HG03196 (cell line): Measurements from ENCODE around the gene C1QTNF3.
"Not testable (repeated sequence)": the region's sequence is repeated elsewhere in the genome, so short reads cannot be mapped to it uniquely, and the experiment has no call there.

Experiments
- ATAC-seq: cut with Tn5 transposase; IDR thresholded peaks from one replicate; pipeline ENCODE4 v1.9.1; 2021; ENCODE audit not compliant: unreplicated experiment

Gene C1QTNF3, protein sequence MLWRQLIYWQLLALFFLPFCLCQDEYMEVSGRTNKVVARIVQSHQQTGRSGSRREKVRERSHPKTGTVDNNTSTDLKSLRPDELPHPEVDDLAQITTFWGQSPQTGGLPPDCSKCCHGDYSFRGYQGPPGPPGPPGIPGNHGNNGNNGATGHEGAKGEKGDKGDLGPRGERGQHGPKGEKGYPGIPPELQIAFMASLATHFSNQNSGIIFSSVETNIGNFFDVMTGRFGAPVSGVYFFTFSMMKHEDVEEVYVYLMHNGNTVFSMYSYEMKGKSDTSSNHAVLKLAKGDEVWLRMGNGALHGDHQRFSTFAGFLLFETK

GRCh38 chr5:34043099-34043876, at the start of gene C1QTNF3:
TSS of gene C1QTNF3 (minus strand) at chr5:34043213. CDS start at chr5:34043125, 88 bp downstream.
- ATAC-seq, result no peak

DNA sequence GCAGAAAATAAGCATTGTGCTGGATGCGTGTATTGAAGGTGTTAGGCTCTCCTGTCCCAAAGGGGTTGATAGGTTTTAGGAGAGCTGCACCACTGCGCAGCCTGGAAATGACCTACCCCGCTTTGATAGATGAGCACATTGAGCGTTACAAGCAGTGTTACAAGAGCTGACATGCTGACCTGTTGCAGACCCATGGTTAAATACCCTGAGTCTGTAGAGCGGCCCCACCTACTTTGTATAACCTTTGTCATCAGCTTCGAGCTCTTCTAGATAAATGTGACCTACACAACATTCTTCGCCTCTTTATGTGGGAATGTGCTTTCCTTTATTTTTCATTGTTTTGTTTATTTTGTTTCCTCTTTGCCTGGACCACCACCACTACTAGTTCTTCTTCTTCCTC, 48.0 kb upstream of the C1QTNF3 start:
- not testable (repeated sequence) for ATAC-seq

DNA sequence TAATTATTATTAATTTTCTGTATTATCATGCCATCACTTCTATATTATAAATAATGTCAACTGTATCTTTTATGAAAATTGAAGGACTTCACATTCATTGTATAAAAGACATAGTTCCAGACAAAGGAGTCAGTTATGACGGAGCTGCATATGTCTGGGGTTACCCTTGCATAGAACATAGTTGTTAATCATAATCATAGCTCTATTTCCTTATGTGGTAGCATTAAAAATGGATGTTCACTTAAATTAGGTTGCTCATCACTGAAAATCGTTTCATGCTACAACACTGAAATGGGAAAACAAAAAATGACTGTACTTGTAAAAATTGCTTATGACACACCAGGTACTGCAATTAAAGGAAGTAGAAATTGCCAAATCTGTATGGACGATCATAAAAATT, 46.8 kb upstream of the C1QTNF3 start:
- not testable (repeated sequence) for ATAC-seq

GRCh38 chr5:34087728-34088127, 44.7 kb upstream of the C1QTNF3 start:
- not testable (repeated sequence) for ATAC-seq

DNA sequence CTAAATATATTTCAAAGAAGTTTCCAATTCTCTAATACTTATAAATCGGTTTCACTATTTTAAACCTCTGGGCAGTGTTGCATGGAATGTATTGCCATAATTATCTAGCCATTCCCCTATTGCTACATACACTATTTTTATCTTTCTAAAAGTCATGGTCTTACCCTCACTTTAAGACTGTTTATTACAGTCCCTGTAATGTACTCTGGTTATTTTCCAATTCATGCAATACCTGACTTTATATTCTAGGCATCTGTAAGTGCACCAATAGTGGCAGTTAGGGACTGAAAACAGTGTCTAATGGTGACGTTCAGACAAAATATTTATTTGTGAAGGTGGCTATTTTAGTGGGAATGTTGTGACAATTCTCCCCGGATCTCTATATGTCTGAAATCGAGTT, 40.9 kb upstream of the C1QTNF3 start:
- ATAC-seq, result not testable (repeated sequence)

- not testable (repeated sequence) for ATAC-seq
Measured at GRCh38 chr5:34079505-34079904, 36.5 kb upstream of the C1QTNF3 start.

DNA sequence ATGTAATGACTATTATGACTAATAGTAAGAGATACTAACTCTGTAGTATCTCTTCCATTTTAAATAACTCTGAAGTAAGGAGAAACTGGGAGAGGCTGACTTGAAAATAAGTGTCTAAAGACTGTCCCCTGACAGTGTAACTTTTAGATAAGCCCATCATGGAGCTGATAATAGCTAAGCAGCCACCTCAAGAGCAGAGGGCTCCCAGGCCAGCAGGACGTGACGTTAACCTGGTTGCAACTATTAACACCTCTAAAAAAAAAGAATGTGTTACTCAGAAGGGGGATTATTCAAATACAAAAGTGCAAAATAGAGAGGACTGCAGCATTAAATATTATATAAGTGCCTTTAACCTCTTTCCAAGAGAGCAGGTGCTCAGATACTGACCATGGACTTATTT, 34.6 kb upstream of the C1QTNF3 start:
- not testable (repeated sequence) for ATAC-seq

- ATAC-seq, result not testable (repeated sequence)
Measured at GRCh38 chr5:34076719-34077364, 33.8 kb upstream of the C1QTNF3 start.

DNA sequence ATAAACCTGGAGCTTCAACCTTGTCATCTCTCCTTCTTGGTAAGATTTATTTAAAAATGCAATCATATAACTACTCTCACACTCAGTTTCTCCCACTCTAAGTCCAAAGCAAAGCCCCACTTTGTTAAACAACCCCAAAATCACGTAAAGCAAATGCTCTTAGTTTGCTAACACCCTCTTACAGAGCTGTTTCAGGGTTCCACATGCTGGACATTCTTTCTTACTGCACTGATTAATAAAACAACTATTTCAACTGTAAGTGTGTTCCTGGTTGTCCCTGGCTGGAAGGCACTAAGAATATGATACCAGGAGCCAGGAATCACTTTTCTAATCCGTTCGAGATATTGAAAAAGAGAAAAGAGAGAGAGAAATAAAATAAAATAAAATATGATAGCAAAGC, 31.5 kb upstream of the C1QTNF3 start:
- ATAC-seq, result not testable (repeated sequence)

DNA sequence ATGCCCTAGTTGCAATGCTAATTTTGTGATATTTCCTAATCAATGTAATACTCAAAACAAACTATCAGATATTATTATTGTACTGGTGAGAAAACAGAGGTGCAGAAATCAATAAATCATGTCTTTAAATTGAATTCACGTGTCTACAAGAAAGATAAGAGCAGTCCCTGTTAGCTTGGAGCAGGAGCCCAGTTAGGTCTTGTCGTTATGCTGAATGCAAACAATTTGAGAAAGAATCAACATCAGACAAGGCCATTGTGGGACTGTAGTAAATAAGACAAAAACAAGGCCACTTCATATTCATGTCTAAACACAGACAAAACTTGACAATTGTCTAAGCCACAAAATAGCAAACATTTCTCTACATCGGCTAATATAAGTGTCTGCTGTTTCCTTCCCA, 31.1 kb upstream of the C1QTNF3 start:
- not testable (repeated sequence) for ATAC-seq

- ATAC-seq, result not testable (repeated sequence)
Measured at GRCh38 chr5:34070626-34071025, 27.6 kb upstream of the C1QTNF3 start.

DNA sequence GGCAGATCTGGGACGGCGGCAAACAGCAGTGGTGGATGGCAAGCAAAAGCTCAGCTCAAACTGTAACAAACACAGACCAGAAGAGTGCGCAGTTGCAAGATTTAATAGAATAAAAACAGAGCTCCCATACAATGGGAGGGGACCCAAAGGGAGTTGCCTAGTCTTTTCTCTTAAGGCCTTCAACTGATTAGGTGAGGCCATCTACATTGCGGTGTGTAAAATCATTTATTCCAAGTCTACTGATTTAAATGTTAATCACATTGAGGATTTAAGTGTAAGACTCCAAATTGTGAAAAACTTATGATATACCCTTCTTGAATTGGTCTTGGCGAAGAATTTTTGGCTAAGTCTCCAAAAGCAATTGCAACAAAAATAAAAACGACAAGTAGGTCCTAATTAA, 21.6 kb upstream of the C1QTNF3 start:
- ATAC-seq, result no peak

- ATAC-seq, result no peak
Measured at GRCh38 chr5:34062419-34062818, 19.4 kb upstream of the C1QTNF3 start.

DNA sequence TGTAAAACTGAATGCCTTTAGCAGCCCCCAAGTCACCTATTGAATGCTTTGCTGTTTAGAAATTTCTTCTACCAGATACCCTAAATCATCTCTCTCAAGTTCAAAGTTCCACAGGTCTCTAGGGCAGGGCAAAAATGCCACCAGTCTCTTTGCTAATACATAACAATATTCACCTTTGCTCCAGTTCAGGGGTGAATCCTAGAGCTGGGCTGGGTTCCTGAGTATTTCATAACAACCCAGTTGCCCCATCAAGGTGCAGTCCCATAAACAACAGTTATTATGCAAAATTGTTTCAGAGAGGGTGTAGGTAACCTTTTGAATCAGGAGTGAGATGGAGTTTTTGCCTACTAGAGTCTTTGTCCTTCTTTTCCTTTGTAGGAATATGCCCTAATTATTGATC, 19.0 kb upstream of the C1QTNF3 start:
- ATAC-seq, result no peak

- ATAC-seq, result no peak
Measured at GRCh38 chr5:34059977-34060376, 17.0 kb upstream of the C1QTNF3 start.

DNA sequence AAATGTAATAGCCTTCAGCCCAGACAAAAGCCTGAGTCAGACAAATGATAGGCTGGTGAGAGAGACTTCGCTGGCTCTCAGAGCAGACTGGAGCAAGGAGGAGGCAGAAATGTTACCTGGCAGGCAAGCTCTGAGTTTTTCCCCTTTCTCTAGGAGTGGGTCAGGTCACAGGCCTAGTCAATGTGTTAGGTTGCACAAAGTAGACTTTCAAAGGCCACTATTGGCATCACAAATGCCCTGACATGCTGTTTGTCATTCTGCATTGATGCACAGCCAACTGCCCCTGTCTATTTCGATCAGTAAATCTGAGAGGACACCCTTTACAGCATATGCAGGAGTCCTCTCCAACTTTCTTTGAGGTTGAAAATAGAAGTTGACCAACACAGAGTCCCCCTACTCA, 15.5 kb upstream of the C1QTNF3 start:
- no peak for ATAC-seq

GRCh38 chr5:34057569-34057968, 14.6 kb upstream of the C1QTNF3 start:
- no peak for ATAC-seq

- ATAC-seq, result no peak
Measured at GRCh38 chr5:34057118-34057517, 14.1 kb upstream of the C1QTNF3 start.

GRCh38 chr5:34055667-34056066, 12.7 kb upstream of the C1QTNF3 start:
- no peak for ATAC-seq

DNA sequence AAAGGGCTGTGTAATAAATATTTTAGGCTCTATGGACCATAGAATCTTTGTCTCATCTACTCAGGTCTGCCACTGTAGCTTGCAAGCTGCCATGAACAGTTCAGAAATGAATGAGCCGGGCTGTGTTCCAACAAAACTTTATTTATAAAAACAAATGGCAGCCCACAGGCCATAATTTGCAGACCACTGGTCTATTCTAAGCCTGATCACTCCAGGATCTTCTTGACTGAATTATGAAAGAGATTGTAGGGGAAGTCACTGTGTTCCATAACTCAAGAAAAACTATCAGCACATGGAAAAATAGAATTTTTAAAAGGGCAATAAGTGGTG, 11.4 kb upstream of the C1QTNF3 start:
- no peak for ATAC-seq

DNA sequence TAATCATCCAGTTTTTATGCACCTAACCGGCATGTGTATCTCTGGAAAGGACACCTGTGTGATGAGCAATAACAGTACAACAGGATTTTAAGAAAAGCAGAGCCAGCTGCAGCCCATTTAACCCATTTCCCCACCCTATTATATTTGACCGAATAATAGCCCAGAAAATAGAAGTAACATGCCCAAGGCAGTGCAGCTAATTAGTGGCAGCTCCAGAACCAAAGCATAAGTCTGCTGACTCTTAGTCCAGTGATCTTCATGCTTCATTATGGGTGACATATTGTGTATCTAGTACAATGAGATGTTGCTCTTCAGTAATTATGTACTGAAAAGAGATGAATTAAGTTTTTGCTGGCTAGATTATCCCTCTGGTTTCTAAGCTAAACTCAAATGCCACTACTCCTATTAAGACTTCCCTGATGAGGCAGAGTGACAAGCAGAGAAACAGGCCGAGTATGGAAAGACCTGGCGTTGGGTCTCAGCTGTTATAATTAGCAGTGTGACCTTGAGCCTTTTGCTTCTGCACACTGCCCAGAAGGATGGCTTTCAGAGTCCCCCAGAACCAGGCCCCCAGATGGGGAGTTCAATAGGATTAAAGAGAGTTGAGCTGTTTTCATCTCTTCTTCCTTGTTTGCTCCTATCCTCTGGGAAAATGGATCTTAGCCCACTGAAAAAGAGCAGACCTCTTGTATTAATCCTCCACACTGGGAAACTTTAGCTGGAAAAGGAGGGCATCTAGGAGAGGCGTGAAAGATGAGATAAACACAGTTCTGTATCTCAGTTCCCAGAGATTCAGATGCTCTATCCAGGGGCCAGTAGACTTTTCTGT, 10.8 kb upstream of the C1QTNF3 start:
- ATAC-seq, result no peak
